Stomach (tissue), 9 donors: Measurements from ENCODE around the gene GOLGA8B. TPM values are rescaled to one million over a fixed set of nuclear protein-coding genes. Genes with fewer than 3 reads are reported as not detected.

Experiments used
- DNase-seq, 2 donors: peaks; one replicate each; pipeline versions ENCODE4 v3.0.0 to v3.0.0-alpha.2; 2013 to 2019
- H3K27ac ChIP-seq, 5 donors: fragments of 200-600 bp in 4 of 5; sonication (generic) in 4 of 5; one replicate each; pipeline ENCODE4 v1.5.1; 2013 to 2019; ENCODE audit warnings: mild to moderate bottlenecking in 1 of 5, moderate library complexity in 1 of 5
- H3K27me3 ChIP-seq, 3 donors: fragments of 200-600 bp; sonication (generic); one replicate each; pipeline ENCODE4 v1.5.1; 2017 to 2019; ENCODE audit warnings: mixed run types in 1 of 3
- H3K36me3 ChIP-seq, 4 donors: fragments of 200-600 bp; sonication (generic); 1 replicate in 3 of 4; 2 replicates in 1 of 4; pipeline ENCODE4 v1.5.1; 2016 to 2019
- H3K4me1 ChIP-seq, 4 donors: fragments of 200-600 bp; sonication (generic); one replicate each; pipeline ENCODE4 v1.5.1; 2016 to 2019
- H3K4me3 ChIP-seq, 4 donors: fragments of 200-600 bp; sonication (generic) in 3 of 4; one replicate each; pipeline ENCODE4 v1.5.1; 2016 to 2019; ENCODE audit warnings: mild to moderate bottlenecking in 1 of 4
- H3K9me3 ChIP-seq, 4 donors: fragments of 200-600 bp; sonication (generic); one replicate each; pipeline ENCODE4 v1.5.1; 2016 to 2019
- EP300 ChIP-seq: sonication (generic); formaldehyde crosslinking; IDR thresholded peaks from one replicate; pipeline ENCODE4 v1.6.1; 2017; ENCODE audit warnings: antibody characterized with exemption
- POLR2A ChIP-seq, 4 donors: fragments of 450-650 bp; IDR thresholded peaks; one replicate each; pipeline ENCODE4 v1.6.1; 2016; ENCODE audit warnings: antibody characterized with exemption in 4 of 4, control low read depth in 2 of 4, mild to moderate bottlenecking in 1 of 4, moderate library complexity in 1 of 4
- POLR2AphosphoS5 ChIP-seq, 3 donors: sonication (generic); formaldehyde crosslinking; IDR thresholded peaks; one replicate each; pipeline ENCODE4 v1.6.1; 2016; ENCODE audit warnings: antibody characterized with exemption in 3 of 3
- WGBS, 5 donors: extraction: QIAGEN DNeasy Blood & Tissue Kit in 3 of 5; methylation state at CpG; one replicate each; pipeline versions ENCODE4 v1.1.5 to v1.1.7; 2013 to 2018; 5-methylcytosine and 5-hydroxymethylcytosine counted together
- intact Hi-C: fragments of 100-400 bp; cut with DNase I; formaldehyde crosslinking; loops from one replicate; pipeline ENCODE4 v1.15.1; 2023; ENCODE audit warnings: low total_unique reads
- polyA plus RNA-seq, 3 donors: library from polyadenylated mRNA; stranded (reverse); fragments of 200-250 nt; gene quantifications; one replicate each; pipeline ENCODE4 v1.2.3, GENCODE V29; 2013
- total RNA-seq, 5 donors: library from RNA; depleted of rRNA; stranded (reverse); fragments of >200 nt; gene quantifications; one replicate each; pipeline versions ENCODE4 v1.1.0 to v1.2.3, GENCODE V29; 2014 to 2016
- TF ChIP-seq, protein P1 (sequence below), 7 experiments: fragments of 450-650 bp in 4 of 7; fragments of 200-600 bp in 3 of 7; sonication (generic) in 3 of 7; IDR thresholded peaks; one replicate each; pipeline ENCODE4 v1.5.1; 2016 to 2019; ENCODE audit warnings: antibody characterized with exemption in 7 of 7, control low read depth in 2 of 7, mild to moderate bottlenecking in 1 of 7
- donor health status: healthy with polysubstance abuse.
- donor health status: Bipolar disorder and iron deficiency.
- donor health status: healthy.

GOLGA8B gene
- total and polyA plus RNA-seq, 8 donors: 8.9 to 199 (median 33.3) TPM

DNA sequence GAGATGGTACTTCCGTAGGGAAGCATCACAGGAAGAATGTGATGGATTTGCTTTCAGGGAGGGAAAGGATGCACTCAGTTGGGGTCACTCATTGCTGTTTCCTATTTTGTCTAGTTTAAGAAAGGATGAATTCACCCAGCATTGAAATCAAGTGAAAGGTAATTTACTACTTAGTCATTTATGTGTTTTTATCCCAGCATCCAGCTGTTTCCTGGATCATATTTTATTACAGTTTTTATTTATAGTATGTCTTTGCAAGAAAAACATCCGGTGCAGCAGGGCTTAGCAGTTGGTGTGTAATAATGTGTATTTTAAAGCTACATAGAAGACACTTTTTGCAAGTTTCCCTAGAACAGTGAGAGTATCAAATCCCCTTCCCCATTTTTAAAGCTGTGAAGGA lies 37.4 kb upstream of the GOLGA8B start:
- Histone ChIP-seq H3K4me1 (peaks cover 0 to 7% (median 0%) of the 10 kb centered on the region in 4 donors), H3K36me3 (no peaks in the 10 kb centered on the region), H3K27ac (no peak overlapping the region), H3K4me3 (no peak overlapping the region), H3K9me3 (no peaks in the 10 kb centered on the region), H3K27me3 (peaks cover 0 to 4% (median 0%) of the 10 kb centered on the region in 3 donors)
- TF ChIP-seq POLR2AphosphoS5 (IDR thresholded peaks at IDR 0.05) (no peak), POLR2A (IDR thresholded peaks at IDR 0.05) (no peak), EP300 (no peak)
- TF ChIP-seq, protein P1, sequence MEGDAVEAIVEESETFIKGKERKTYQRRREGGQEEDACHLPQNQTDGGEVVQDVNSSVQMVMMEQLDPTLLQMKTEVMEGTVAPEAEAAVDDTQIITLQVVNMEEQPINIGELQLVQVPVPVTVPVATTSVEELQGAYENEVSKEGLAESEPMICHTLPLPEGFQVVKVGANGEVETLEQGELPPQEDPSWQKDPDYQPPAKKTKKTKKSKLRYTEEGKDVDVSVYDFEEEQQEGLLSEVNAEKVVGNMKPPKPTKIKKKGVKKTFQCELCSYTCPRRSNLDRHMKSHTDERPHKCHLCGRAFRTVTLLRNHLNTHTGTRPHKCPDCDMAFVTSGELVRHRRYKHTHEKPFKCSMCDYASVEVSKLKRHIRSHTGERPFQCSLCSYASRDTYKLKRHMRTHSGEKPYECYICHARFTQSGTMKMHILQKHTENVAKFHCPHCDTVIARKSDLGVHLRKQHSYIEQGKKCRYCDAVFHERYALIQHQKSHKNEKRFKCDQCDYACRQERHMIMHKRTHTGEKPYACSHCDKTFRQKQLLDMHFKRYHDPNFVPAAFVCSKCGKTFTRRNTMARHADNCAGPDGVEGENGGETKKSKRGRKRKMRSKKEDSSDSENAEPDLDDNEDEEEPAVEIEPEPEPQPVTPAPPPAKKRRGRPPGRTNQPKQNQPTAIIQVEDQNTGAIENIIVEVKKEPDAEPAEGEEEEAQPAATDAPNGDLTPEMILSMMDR (IDR thresholded peaks at IDR 0.05): no peak
- DNase-seq: peak in 1 of 2 donors; percentile 7
- WGBS, 5 donors: 28 to 60% (median 47%) methylated on average over 2 of the region's 2 CpGs
- intact Hi-C loops: no loop called here

DNA sequence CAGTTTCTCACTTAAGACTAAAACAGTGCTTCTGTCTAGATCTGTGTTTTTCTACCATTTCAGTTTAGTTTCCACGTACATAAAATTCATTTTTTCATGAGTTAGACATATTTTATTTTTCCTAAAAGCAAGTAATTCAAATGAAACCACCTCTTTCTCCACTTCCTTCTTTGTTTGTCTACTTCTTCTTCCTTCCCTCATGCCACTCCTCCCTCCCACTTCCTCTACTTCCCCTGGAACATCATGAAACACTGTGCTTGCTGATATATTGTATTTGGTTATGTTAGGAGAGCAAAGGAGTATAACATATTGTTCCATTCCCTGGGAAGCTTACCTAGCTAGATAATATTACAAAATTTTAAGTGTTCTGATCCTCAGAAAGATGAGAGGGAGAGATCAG lies 36.7 kb upstream of the GOLGA8B start:
- Histone ChIP-seq H3K27ac (no peak overlapping the region), H3K4me1 (peaks cover 0 to 7% (median 0%) of the 10 kb centered on the region in 4 donors), H3K36me3 (no peaks in the 10 kb centered on the region), H3K9me3 (no peaks in the 10 kb centered on the region), H3K4me3 (no peak overlapping the region), H3K27me3 (peaks cover 0 to 4% (median 0%) of the 10 kb centered on the region in 3 donors)
- WGBS, 5 donors: 0 to 70% (median 6%) methylated on average over 1 of the region's 1 CpG
- intact Hi-C loops: no loop called here
- no peak for TF ChIP-seq POLR2AphosphoS5 (IDR thresholded peaks at IDR 0.05)
- TF ChIP-seq POLR2A (IDR thresholded peaks at IDR 0.05): no peak
- no peak for TF ChIP-seq EP300
- TF ChIP-seq, protein P1 (IDR thresholded peaks at IDR 0.05): no peak
- DNase-seq: no peak

DNA sequence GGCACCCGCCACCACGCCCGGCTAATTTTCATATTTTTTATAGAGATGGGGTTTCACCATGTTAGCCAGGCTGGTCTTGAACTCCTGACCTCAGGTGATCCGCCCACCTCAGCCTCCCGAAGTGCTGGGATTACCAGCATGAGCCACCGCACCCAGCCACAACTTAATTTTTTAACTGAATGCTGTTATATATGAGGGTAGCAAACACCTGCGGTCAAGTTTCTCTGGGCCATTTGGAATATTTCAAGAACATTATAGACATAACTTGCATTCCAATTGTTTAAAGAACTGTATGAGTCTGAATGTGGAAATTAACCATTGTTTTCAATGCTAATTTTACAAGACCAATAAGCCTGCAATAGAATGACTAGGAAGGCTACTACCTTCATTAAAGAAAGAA lies 35.7 kb upstream of the GOLGA8B start:
- no peak overlapping the region for H3K27ac ChIP-seq
- no peaks in the 10 kb centered on the region for H3K9me3 ChIP-seq
- intact Hi-C loops: no loop called here
- no peak for TF ChIP-seq POLR2A (IDR thresholded peaks at IDR 0.05)
- no peak for TF ChIP-seq EP300
- TF ChIP-seq, protein P1 (IDR thresholded peaks at IDR 0.05): no peak
- TF ChIP-seq POLR2AphosphoS5 (IDR thresholded peaks at IDR 0.05): no peak
- peaks cover 0 to 7% (median 0%) of the 10 kb centered on the region in 4 donors for H3K4me1 ChIP-seq
- DNase-seq: no peak
- WGBS, 5 donors: 86 to 95% (median 94%) methylated on average over 7 of the region's 7 CpGs
- H3K27me3 ChIP-seq: peaks cover 0 to 4% (median 0%) of the 10 kb centered on the region in 3 donors
- H3K4me3 ChIP-seq: no peak overlapping the region
- H3K36me3 ChIP-seq: no peaks in the 10 kb centered on the region

DNA sequence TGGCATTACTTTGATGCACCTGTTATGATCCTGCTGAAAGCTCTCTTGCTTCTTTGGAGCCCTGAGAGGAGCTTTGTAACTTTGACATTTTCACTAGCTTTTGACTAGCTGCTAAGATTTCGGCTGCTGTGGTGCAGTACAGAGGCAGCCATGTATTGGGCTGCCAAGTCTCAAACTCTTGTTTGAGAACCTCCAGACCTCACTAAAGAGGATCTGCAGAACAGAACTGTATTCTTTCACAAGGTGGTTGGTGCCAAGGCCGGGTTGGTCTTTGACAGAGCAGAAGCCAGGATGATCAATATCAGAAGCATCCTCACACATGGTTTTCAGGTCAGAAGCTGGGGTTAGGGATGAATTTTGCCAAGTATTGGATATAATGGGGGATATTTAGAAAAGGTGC lies 34.6 kb upstream of the GOLGA8B start:
- DNase-seq: peak in 1 of 2 donors; percentile 12
- WGBS, 5 donors: 60 to 75% (median 69%) methylated on average over 2 of the region's 2 CpGs
- Histone ChIP-seq H3K4me1 (peaks cover 0 to 7% (median 0%) of the 10 kb centered on the region in 4 donors), H3K36me3 (no peaks in the 10 kb centered on the region), H3K27me3 (peaks cover 0 to 5% (median 4%) of the 10 kb centered on the region in 3 donors), H3K9me3 (no peaks in the 10 kb centered on the region), H3K4me3 (no peak overlapping the region), H3K27ac (no peak overlapping the region)
- intact Hi-C loops: no loop called here
- TF ChIP-seq, protein P1 (IDR thresholded peaks at IDR 0.05): no peak
- TF ChIP-seq POLR2A (IDR thresholded peaks at IDR 0.05): no peak
- no peak for TF ChIP-seq EP300
- no peak for TF ChIP-seq POLR2AphosphoS5 (IDR thresholded peaks at IDR 0.05)
